ENCODE measurements around the gene CPE.

- no peak for TF ChIP-seq POU6F1 (CRISPR knock-in tag; IDR thresholded peaks at IDR 0.05; ENCODE audit: borderline replicate concordance, low read depth)
- no peak for TF ChIP-seq ZFP30 (CRISPR knock-in tag; IDR thresholded peaks at IDR 0.05)
- no peak for TF ChIP-seq CREB5 (CRISPR knock-in tag; IDR thresholded peaks at IDR 0.05; ENCODE audit: low read depth)
- no peak for TF ChIP-seq ZC3H10 (CRISPR knock-in tag; IDR thresholded peaks at IDR 0.05)
- no peak for TF ChIP-seq TCF4 (CRISPR knock-in tag; IDR thresholded peaks at IDR 0.05; ENCODE audit: borderline replicate concordance)
- no peak for TF ChIP-seq OSR1 (CRISPR knock-in tag; IDR thresholded peaks at IDR 0.05)
- TF ChIP-seq ZFP3 (CRISPR knock-in tag; IDR thresholded peaks at IDR 0.05), result no peak
- no peak for TF ChIP-seq ZNF70 (CRISPR knock-in tag; IDR thresholded peaks at IDR 0.05)
- no peak for TF ChIP-seq CSRNP3 (CRISPR knock-in tag; IDR thresholded peaks at IDR 0.05)
- TF ChIP-seq PPARA (CRISPR knock-in tag; IDR thresholded peaks at IDR 0.05; ENCODE audit: borderline replicate concordance), result no peak
- no peak for TF ChIP-seq SNAI2 (CRISPR knock-in tag; IDR thresholded peaks at IDR 0.05)
Measured at GRCh38 chr4:165368567-165368966, 10.2 kb upstream of the CPE start.

Data from SK-N-SH treated with all-trans-retinoic acid at 6 μM for 48 hours (cell line).